Smooth muscle cell of the brain vasculature (primary cell): ENCODE results near the gene SLC1A1.

Experiments
- DNase-seq: peaks from one replicate; pipeline ENCODE4 v3.0.0-alpha.2; 2012; ENCODE audit warnings: low read depth, low spot score

The SLC1A1 gene

DNA sequence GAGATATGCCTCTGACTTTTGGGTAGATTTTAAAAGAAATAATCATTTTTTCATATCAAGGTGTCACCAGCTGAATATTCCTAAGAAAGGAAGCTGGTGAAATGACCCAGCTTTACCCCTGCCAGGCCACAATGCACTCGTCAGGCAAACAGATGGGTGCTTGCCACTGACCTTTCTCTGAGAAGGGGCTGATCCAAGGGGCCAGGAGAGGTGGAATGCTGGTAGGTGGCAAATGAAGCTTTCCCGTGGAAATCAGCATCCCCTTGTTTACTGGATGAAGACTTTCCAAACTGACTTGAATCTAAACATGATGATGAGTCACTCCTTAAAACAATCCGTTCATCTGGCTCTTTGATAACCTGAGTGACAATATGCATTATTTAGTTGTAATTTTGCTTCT lies 127.5 kb downstream of the SLC1A1 start:
- no peak for DNase-seq

DNA sequence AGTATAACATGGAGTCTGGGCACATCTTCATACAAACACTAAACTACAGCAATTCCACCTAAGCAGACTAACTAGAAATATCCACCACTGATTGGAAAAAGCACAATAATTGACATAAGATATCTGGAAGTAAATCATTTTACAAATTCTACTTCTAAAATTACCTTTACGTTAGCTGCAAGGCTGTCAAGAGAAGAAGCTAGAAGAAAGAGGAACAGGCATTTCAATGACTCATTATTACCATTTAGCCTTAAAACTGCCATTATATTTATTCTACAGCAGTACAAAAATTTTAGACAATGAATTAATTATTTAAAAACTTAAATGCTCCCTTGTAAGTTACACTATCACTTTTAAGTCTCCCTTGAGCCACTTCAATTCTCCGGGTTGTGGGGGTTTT lies 128.4 kb downstream of the SLC1A1 start:
- DNase-seq, result no peak

DNA sequence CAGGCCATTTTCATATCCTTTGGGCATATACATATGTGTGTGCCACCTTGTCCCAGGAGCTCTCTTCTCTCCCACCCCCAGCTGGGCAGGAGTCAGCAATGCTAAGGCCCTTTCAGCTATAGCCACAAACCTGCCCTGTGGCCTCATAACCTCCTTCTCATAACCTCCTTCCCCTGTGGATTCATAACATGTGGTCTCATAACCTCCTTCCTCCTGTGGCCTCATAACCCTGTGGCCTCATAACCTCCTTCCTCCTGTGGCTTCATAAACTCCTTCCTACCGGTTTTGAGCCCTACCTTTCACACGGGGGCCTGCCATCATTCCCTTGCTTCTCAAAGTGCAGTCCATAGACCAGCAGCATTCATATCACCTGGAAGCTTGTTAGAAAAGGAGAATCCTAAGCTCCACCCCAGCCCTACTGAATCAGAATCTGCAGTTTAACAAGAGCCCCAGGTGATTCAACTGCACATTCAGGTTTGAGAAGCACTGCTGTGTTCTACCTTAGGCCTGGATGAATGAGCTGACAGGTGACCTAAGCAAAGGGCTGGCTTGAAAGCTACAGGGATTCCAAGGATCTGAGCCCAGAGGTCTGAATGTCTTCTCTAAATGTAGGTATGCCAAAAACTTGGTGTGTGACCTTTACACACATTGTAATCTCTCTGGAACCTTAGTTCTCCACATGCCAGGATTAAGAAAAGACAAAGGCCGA lies 129.9 kb downstream of the SLC1A1 start:
- DNase-seq, result no peak

DNA sequence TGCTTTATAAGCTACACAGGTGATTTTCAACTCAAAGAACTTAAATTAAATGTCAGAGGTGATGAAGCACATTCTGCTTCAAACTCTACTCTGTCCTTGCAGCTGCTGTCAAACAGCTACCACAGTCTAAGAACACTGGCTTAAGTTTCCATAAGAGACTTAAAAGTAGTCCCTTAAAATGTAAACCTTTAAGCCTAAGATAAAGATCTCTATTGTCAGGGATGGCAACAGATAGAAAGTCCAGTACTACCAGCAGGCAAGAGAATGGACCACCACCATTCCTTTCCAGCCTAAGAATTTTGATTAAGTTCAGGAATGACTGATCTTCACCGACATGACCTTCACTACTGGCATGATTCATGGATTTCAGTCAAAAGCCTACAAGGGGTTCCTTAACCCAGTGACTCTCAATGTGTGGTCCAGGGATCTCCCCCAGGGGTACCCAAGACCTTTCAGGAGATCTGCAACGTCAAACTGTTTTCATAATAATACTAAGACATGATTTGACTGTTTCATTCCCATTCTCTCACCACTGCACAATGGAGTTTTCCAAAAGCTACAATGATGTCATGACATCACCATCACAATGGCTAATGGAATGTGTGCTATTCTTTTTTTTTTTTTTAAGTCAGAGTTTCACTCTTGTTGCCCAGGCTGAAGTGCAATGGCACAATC lies 130.8 kb downstream of the SLC1A1 start:
- DNase-seq, result no peak

- no peak for DNase-seq
Observed at GRCh38 chr9:4622016-4622415, 131.7 kb downstream of the SLC1A1 start.

- peak; percentile 18 for DNase-seq
Observed at GRCh38 chr9:4630836-4631235, 140.6 kb downstream of the SLC1A1 start.
